LoVo (cell line): Measurements from ENCODE around the gene DNAJB8.

ENCODE experiments used
- DNase-seq: peaks from one replicate; pipeline ENCODE4 v3.0.0-alpha.2; 2016; ENCODE audit warnings: low spot score

Gene DNAJB8

DNA sequence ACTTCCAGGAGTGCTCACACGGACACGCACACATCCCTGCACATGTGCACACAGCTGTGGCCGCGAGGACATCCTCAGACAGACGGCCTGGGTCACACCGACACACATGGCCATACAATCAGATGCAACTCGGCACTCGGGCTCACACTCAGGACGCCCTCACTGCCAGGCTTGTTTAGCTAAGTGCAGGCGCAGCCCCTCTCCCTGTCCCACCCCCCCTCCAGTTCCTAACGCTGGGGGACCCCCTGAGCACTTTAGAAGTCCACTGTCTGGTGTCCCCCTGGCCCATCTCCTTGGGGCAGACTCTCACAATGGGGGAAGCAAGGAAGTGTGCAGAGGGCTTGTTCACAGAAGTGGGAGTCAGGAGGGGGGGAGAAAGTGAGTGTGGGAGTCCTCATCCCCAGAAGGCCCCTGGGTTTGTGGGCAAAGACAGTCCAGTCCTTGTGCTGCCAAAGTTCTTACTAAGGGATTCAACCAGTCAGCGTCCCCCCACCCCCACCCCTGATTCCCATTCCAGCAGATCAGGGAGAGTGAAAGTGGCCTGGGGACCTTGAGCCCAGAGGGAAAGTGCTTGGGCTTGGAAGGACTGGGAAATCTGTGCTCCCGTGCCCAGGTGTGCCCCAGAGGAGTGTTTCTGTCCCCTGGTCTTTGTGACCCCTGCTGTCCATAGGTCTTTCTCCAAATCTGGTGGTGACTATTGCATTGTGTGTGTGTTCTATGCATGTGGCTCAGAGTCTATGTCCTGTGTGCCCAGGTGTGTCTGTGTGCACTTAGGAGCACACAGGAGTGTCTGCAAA lies 27.1 kb upstream of the DNAJB8 start:
- DNase-seq: no peak

DNA sequence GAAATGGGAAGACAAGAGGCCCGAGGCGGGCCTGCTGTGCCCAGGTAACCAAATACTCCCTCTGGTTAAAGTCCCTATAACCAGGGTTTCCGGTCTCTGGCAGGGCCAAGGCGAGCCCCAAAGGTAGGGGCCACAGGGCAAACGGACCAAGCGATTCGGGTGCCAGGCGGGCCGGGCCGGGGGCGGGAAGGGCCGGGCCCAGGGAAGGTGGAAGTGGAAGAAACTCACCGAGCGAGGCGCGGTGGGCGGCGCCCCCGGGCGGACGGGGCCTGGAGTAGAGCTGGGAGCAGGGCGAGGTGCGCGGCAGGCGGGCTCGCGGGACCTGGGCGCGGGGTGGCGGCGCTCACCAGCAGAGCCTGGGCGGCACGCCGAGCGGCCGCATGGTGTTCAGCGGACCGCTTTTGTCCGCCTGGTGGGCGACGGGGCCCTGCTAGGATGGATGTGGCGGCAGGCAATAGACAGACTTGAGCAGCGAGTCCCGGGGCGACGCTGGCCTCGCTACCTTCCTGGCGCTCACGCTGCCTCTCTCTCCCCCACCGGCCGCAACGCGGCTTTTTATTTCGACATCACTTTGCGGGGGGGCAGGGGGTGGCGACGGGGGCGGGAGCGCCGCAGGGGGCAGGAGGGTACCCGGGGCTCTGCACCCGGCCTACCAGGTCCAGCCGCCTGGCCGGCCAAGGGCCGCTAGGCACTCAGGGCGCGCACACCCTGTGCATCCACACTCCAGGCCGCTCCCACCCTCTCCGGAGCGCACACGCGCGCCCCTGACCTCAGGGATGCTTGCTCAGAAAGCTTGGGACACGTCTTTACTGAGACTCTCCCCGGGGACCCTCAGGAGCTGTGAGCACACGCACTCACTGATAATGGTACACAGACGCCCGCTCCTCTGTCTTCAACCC lies 26.2 kb upstream of the DNAJB8 start, which contains the start of gene GATA2:
Gene GATA2, minus strand, starts transcription at position 531 of the 899 bp plus-strand sequence. CDS start 6,170 bp downstream, outside the sequence.
- DNase-seq: no peak

DNA sequence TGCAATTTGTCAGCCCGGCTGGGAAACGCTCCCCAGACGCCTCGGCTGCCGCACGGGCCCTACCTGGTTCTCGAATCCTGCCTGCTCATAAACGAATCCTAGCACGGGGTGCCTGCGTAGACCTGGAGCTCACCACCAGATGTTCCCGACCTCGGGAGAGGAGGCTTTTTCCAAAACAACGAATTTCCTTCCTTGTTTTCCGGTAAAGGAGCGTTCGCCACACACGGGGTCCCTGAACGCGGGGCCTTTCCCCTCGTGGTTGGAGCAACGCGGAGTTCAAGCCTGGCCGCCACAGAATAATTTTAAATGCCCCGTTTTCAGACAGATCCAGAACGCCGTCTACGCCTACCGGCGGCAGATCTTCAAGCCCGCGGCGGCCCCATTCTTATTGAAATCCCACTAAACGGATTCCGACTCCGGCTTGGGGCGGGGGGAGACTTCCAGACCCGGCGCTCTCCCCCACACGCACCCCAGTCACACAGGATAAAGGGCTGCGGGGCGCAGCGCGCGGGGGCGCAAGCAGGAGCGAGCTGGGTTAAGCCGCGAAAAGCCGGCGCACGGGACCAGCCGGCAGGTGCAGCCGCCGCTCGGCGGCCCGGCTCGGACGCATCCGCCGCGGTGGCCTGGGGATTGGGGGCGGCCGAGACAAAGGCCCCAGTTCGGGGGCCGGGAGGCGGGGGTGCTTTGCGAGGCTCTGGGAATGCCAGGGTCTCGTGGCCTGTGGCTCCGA lies 25.4 kb upstream of the DNAJB8 start:
- DNase-seq: no peak

DNA sequence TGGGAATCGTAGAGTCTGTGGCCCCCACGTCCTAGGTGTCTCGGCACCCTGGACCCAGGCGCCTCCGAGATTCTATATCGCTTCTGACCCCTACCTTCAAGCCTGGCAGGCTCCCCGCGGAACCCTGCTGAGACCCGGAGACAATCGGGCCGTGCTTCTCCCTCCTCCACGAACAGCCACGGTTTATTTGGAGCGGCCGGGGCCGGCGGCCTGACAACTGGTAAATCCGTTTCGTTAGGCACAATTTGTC lies 24.9 kb upstream of the DNAJB8 start:
- DNase-seq: no peak

DNA sequence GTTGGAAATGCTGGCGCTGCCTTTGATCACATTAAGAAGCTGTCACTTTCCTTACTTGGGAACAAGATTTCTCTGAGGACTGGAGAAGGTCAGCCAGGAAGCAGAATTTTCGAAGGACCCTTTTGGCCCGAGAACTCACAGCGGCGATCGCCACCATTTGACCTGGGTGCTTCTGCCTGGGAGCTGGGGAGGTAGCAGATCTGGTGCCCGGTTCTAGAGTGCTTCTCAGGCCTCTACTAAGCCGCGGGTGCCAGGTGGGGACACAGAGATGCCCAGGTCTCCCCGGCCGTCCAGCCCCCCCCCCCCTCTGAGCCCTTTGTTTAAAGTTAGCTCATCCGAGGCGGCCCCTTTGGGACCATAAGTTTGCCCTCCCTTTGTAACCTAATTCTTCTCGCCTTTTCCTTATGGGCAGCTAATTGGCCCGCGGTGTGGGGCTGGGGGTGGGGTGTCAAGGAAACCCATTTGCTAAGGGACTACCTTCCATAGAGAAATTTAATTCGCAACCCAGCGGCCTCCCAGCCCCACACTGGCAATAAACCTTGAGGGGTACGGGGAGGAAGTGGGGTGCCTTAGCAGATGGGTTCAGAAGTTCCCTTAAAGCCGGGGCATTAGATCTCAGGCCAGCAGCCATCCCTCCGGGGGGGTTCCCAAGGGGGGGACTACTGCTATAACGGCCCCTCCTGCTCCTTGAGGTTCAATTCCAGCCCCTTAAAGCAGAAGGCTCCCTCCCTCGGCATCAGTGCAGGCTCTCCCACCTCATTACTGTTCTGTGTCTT lies 24.4 kb upstream of the DNAJB8 start:
- no peak for DNase-seq

DNA sequence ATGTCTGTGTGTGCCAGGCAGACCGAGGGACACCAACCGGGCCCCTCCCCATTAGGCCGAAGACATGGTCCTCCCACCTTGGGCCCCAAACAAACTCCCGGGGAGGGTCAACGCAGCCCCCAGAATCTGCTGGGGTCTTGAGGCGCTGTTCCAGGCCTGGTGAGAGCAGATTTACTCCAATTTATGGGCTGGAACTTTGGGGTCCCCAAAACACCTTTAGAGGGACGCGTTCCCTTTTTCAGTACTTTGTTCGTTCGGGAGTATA lies 23.9 kb upstream of the DNAJB8 start:
- DNase-seq: no peak

- DNase-seq: no peak
These were observed 23.4 kb upstream of the DNAJB8 start for GRCh38 chr3:128489927-128490649.

- no peak for DNase-seq
These were observed 22.9 kb upstream of the DNAJB8 start for GRCh38 chr3:128489674-128489926.

GRCh38 chr3:128488991-128489673 lies 22.4 kb upstream of the DNAJB8 start:
- DNase-seq: peak; percentile 63

DNA sequence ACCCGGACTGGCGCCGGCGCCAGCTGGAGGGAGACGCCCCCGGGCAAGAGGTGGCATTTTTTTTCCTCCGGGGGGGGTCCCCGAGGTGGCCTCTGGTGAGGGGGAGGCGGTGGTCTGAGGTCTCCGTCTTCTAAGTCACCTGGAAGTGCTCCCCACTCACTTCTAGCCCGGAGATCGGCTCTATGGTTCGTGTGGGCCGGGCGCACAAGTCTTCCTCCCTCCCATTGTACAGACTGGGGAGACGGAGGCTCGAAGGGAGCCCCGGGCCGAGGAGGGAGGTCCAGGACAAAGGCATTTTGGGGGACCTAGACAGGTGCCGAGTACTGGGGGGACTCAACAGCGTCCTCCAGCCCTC lies 21.9 kb upstream of the DNAJB8 start:
- DNase-seq: peak; percentile 31

GRCh38 chr3:128487813-128488635 lies 21.3 kb upstream of the DNAJB8 start:
- DNase-seq: peak; percentile 91

DNA sequence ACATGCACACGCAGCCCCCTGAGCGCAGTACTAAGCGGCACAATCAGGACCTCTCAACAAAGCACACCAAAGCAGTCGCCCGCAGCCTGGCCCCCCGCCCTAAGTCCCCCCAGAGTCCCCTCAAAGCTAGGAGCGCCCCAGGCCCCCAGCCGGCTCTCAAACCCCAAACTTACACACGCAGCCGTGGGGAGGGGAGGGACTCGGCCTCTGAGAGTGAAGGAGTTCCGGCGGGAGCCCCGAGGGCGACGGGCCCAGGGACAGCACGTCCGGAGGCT lies 20.8 kb upstream of the DNAJB8 start:
- no peak for DNase-seq

GRCh38 chr3:128486681-128487537 lies 20.2 kb upstream of the DNAJB8 start:
- DNase-seq: no peak

- DNase-seq: no peak
These were observed 19.5 kb upstream of the DNAJB8 start for GRCh38 chr3:128486205-128486628.

GRCh38 chr3:128485282-128486204 lies 18.9 kb upstream of the DNAJB8 start:
- no peak for DNase-seq

DNA sequence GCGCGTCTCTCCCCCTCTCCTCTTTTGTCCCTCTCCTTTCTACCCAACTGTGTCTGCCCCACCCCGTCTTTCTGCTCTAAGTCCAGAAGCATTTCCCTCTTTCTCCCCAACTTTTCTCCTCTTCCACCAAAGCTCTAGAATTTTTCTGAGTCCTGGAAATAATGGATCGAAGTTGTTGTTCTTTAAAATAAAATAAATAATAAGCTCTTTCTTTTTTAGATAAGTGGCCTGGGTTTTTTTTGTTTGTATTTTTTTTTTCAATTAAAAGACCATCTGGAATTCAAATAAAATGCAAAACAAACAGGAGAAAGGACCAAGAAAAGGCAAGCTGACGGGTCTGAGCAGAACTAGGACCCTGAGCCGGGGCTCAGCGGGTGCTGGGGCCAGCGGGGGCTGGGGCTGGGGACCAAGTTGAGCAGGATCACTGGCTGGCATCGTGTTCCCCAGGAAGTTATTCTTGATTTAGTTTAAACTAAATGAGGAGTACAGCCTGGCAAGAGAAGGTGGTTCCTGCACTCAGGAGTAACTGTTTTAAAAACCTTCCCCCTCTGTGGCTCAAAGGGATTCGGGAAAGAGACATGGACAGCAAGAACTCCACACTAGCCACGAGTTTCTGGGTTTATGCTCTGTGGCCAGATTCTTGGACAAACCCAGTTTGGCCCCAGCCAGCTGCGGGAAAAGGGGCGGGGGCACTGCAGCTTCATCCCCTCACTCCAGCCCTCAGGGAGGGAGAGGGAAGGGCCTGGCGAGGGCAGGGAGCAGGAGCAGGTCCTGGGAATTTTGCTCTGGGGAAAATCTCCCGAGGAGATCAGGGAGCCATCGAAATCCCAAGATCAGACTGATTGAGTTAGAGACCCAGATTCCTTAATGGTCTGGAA lies 18.0 kb upstream of the DNAJB8 start:
- no peak for DNase-seq

DNA sequence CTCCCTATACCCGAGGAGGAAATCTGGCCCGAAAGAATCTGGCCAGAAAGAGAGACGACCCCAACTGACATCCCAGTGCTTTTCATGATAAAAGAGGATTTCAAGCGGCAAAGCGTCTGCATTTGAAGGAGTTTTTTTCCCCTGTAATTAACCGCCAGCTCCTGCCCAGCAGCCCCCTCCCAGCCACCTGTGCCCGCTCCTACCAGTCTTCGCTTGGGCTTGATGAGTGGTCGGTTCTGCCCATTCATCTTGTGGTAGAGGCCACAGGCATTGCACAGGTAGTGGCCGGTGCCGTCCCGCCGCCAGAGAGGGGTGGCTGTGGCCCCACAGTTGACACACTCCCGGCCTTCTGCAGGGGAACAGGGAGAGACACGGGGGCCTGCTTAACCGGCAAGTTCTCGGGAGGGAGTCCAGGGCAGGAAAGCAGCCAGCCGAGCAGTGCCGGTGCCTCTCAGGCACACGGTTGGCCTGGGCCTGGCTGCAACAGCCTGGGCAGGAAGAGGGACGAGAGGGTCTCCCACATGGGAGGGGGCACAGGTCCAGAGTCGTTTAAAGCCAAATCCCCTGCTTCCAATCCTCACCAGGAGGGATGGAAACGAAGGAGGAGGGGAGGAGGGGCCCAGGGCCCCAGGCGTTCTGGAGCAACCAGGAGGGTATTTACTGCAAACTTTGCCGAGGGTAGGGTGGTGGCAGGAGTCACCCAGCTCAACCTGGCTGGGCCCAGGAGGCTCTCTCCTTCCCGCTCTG lies 17.1 kb upstream of the DNAJB8 start:
- no peak for DNase-seq
